ENCODE measurements around the gene AXIN2.

DNA sequence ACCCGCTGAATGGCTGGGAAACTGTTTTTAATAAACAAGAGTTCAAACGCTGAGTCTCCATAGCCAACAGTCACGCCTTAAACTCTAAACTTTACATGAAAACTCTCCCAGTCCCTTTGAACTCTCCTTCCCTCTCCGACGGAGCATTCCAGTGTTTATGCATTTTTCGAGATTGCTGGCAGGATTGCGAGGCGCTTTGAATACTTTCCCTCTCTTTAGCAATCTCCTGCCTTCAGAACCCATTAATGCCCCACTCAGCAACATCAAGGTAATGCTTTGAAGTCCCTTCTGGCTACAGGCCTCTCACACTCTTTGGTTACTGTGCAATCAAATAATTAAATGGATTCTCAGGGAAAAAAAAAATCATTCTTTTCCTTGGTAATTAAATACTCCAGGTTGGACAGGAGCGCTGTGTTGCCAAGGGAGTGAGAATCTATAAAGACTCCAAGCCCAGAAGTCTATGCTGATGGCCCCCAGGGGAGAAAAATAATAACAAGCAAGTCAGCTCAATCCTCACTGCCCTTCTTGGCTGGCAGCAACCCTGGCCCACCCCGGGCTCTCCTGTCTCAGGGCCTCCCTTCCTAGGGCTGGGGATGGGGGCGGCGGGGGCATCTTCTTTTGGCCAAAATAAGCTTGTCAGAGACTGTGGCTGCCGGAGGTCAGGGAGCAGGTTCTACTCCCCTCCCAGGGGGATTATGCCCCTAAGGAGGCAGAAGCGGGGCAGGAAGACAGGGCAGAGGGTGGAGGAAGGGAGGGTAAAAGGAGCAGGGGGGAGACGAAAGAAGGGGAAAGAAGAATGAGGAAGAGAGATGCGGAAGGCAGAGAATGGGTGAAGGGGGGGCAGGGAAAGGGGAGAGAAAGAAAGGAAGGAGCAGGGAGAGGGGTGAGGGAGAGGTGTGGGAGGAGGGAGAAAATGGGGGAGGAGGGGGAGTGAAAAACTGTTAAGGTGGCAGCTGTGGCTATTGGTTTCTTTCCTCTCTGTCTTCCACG, 45.2 kb downstream of the AXIN2 start:
- TF ChIP-seq, protein P1, sequence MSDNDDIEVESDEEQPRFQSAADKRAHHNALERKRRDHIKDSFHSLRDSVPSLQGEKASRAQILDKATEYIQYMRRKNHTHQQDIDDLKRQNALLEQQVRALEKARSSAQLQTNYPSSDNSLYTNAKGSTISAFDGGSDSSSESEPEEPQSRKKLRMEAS (IDR thresholded peaks at IDR 0.05; ENCODE audit: low read depth, low read length): no peak
- TF ChIP-seq RFX5 (IDR thresholded peaks at IDR 0.05; ENCODE audit: low read depth, low read length): no peak
- TF ChIP-seq, protein P2, sequence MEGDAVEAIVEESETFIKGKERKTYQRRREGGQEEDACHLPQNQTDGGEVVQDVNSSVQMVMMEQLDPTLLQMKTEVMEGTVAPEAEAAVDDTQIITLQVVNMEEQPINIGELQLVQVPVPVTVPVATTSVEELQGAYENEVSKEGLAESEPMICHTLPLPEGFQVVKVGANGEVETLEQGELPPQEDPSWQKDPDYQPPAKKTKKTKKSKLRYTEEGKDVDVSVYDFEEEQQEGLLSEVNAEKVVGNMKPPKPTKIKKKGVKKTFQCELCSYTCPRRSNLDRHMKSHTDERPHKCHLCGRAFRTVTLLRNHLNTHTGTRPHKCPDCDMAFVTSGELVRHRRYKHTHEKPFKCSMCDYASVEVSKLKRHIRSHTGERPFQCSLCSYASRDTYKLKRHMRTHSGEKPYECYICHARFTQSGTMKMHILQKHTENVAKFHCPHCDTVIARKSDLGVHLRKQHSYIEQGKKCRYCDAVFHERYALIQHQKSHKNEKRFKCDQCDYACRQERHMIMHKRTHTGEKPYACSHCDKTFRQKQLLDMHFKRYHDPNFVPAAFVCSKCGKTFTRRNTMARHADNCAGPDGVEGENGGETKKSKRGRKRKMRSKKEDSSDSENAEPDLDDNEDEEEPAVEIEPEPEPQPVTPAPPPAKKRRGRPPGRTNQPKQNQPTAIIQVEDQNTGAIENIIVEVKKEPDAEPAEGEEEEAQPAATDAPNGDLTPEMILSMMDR (IDR thresholded peaks at IDR 0.05 in 2 of 3, conservative IDR thresholded peaks at IDR 0.05 in 1 of 3; ENCODE audit: control insufficient read depth in 2 of 3, extremely low read depth in 1 of 3, insufficient read depth in 1 of 3, low read depth in 3 of 3, low read length in 3 of 3): no peak
- TF ChIP-seq CBX5 (IDR thresholded peaks at IDR 0.05; ENCODE audit: low read depth): no peak
